HG02623 (cell line): Measurements from ENCODE around the gene PRELID3B.

Experiments used
- ATAC-seq: cut with Tn5 transposase; IDR thresholded peaks from one replicate; pipeline ENCODE4 v1.9.1; 2021; ENCODE audit warnings: moderate library complexity; ENCODE audit not compliant: unreplicated experiment

The PRELID3B gene

GRCh38 chr20:59010995-59011873 is 31.4 kb downstream of the PRELID3B start:
- no peak for ATAC-seq

GRCh38 chr20:59010321-59010994 is 32.1 kb downstream of the PRELID3B start:
- ATAC-seq: no peak

- ATAC-seq: no peak
Observed at GRCh38 chr20:59008715-59009336, 33.8 kb downstream of the PRELID3B start.

- peak; percentile 33 for ATAC-seq
Observed at GRCh38 chr20:59007665-59008511, 34.7 kb downstream of the PRELID3B start.

GRCh38 chr20:59006864-59007664 is 35.5 kb downstream of the PRELID3B start, which contains the start of gene CTSZ:
TSS of gene CTSZ (minus strand) at chr20:59007254. CDS start at chr20:59007128, 126 bp downstream.
- ATAC-seq: peak; percentile 20

- no peak for ATAC-seq
Observed at GRCh38 chr20:59006167-59006863, 36.3 kb downstream of the PRELID3B start.

- no peak for ATAC-seq
Observed at GRCh38 chr20:59005523-59006166, 36.9 kb downstream of the PRELID3B start.

- peak; percentile 43 for ATAC-seq
Observed at GRCh38 chr20:59004763-59005522, 37.6 kb downstream of the PRELID3B start.

GRCh38 chr20:59004493-59004762 is 38.2 kb downstream of the PRELID3B start:
- ATAC-seq: no peak

GRCh38 chr20:59003836-59004492 is 38.6 kb downstream of the PRELID3B start:
- no peak for ATAC-seq

- no peak for ATAC-seq
Observed at GRCh38 chr20:59002874-59003399, 39.6 kb downstream of the PRELID3B start.

- ATAC-seq: no peak
Observed at GRCh38 chr20:59002388-59002787, 40.2 kb downstream of the PRELID3B start.

- ATAC-seq: no peak
Observed at GRCh38 chr20:59001449-59002171, 41.0 kb downstream of the PRELID3B start.

- ATAC-seq: no peak
Observed at GRCh38 chr20:59001068-59001448, 41.5 kb downstream of the PRELID3B start.

- no peak for ATAC-seq
Observed at GRCh38 chr20:59000326-59000725, 42.3 kb downstream of the PRELID3B start.

GRCh38 chr20:58998656-58999055 is 43.9 kb downstream of the PRELID3B start:
- ATAC-seq: no peak
